ENCODE data around the gene EGLN1.
"Not testable (repeated sequence)": the region's sequence is repeated elsewhere in the genome, so short reads cannot be mapped to it uniquely, and the experiment has no call there.

Gene EGLN1

GRCh38 chr1:231421971-231422797 lies at the start of gene EGLN1:
EGLN1 (minus strand) TSS chr1:231422287; CDS start chr1:231421888, 399 bp downstream.
- peak; percentile 80 for DNase-seq

- not testable (repeated sequence) for DNase-seq
Observed at GRCh38 chr1:231471500-231471899, 49.4 kb upstream of the EGLN1 start.

- not testable (repeated sequence) for DNase-seq
Observed at GRCh38 chr1:231471027-231471426, 48.9 kb upstream of the EGLN1 start.

DNA sequence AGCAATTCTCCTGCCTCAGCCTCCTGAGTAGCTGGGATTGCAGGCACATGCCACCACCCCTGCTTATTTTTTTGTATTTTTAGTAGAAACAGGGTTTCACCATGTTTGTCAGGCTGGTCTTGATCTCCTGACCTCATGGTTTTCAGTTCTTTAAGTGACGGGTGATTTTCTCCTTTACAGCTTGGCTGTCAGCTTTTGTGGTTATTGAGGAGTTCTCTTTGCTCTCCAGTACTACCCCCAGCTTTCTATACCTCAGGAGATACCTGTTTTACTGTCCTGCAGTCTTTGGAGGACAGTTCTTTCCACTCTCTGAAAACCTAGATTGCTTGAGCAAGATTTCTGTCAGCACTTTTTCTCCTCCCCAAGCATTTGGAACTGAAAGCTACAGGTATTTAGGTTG lies 45.9 kb upstream of the EGLN1 start:
- DNase-seq = no peak

GRCh38 chr1:231465051-231465450 lies 43.0 kb upstream of the EGLN1 start:
- no peak for DNase-seq

GRCh38 chr1:231463541-231463940 lies 41.5 kb upstream of the EGLN1 start:
- DNase-seq = no peak

- DNase-seq = peak; percentile 27
Observed at GRCh38 chr1:231460614-231461013, 38.5 kb upstream of the EGLN1 start.

- DNase-seq = not testable (repeated sequence)
Observed at GRCh38 chr1:231459438-231459837, 37.4 kb upstream of the EGLN1 start.

DNA sequence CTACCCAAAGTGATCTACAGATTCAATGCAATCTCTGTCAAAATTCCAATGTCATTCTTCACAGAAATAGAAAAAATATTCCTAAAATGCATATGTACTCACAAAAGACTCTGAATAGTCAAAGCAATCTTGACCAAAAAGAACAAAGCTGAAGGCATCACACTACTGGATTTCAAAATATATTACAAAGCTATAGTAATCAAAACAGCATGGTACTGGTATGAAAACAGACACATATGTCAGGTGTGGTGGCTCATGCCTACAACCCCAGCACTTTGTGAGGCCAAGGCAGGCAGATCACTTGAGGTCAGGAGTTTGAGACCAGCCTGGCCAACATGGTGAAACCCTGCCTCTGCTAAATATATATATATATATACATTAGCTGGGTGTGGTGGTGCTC lies 35.9 kb upstream of the EGLN1 start:
- not testable (repeated sequence) for DNase-seq

GRCh38 chr1:231454133-231454532 lies 32.0 kb upstream of the EGLN1 start:
- DNase-seq = not testable (repeated sequence)

GRCh38 chr1:231446138-231446537 lies 24.1 kb upstream of the EGLN1 start:
- no peak for DNase-seq

GRCh38 chr1:231444059-231444458 lies 22.0 kb upstream of the EGLN1 start:
- DNase-seq = no peak

GRCh38 chr1:231443363-231443762 lies 21.3 kb upstream of the EGLN1 start:
- DNase-seq = no peak

DNA sequence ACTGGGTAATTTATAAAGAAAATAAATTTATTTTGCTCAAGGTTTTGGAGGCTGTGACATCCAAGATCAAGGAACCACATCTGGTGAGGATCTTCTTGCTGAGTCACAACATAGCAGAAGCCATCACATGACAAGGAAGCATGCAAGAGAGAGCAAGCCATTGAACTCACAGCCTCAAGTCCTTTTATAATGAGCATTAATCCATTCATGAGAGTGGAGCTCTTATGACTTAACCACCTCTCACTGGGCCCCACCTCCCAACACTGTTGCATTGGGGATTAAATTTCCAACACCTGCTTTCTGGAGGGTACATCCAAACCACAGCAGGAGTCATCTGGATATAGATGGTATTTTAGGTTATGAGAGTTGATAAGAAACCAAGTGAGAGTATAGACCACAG lies 20.6 kb upstream of the EGLN1 start:
- no peak for DNase-seq

DNA sequence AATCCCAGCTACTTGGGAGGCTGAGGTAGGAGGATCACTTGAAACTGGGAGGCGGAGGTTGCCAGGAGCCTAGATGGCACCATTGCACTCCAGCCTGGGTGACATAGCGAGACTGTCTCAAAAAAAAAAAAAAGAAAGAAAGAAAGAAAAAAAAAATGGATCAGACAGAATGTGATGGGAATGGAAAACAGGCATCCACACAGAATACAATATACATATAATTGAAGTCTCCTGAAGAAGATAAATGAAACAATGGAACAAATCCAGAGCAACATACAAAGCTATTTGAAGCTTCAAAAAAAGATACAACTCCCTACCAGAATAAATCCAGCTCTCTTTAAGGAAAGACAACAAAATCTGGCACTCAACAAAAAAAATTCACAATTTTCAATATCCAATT lies 10.9 kb upstream of the EGLN1 start:
- no peak for DNase-seq

- DNase-seq = no peak
Observed at GRCh38 chr1:231431665-231432415, 9.8 kb upstream of the EGLN1 start.

DNA sequence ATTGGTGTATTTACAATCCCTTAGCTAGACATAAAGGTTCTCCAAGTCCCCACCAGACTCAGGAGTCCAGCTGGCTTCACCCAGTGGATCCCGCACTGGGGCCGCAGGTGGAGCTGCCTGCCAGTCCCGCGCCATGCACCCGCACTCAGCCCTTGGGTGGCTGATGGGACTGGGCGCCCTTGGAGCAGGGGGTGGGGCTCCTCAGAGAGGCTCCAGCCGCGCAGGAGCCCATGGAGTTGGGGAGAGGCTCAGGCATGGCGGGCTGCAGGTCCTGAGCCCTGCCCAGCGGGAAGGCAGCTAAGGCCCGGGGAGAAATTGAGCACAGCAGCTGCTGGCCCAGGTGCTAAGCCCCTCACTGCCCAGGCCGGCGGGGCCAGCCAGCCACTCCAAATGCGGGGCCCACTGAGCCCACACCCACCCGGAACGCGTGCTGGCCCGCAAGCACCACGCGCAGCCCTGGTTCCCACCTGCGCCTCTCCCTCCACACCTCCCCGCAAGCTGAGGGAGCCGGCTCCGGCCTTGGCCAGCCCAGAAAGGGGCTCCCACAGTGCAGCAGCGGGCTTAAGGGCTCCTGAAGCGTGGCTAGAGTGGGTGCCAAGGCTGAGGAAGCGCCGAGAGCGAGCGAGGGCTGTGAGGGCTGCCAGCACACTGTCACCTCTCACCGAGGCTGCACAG lies 8.7 kb upstream of the EGLN1 start:
- not testable (repeated sequence) for DNase-seq

DNA sequence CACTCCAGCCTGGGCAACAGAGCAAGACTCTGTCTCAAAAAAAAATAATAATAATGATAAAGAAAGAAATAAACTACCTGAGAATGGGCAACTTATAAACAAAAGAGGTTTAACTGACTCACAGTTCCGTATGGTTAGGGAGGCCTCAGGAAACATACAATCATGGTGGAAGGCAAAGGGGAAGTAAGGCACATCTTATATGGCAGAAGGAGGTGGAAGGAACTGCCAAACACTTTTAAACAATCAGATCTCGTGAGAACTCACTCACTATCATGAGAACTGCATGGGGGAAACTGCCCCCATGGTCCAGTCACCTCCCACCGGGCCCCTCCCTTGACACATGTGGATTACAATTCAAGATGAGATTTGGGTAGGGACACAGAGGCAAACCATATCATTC lies 6.3 kb upstream of the EGLN1 start:
- no peak for DNase-seq

GRCh38 chr1:231424950-231425805 lies 3.1 kb upstream of the EGLN1 start:
- no peak for DNase-seq

DNA sequence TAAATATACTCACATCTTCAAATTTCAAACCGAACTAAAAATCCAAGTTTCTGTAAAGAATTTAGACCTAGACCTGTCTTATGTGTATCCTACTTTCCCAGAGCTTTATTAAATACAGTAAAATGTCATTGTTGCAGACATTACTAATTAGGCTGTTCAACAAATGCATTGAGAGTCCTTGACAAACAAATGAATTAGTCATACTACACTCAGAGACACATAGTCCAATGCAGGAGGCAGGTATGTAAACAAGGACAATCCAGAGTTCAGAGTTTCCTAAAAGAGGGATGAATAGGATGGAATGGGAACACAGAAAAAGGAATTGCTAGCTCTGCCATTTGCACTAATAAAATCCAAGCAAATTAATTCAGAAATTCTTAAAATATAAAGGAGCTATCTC lies 1.6 kb upstream of the EGLN1 start:
- DNase-seq = no peak

DNA sequence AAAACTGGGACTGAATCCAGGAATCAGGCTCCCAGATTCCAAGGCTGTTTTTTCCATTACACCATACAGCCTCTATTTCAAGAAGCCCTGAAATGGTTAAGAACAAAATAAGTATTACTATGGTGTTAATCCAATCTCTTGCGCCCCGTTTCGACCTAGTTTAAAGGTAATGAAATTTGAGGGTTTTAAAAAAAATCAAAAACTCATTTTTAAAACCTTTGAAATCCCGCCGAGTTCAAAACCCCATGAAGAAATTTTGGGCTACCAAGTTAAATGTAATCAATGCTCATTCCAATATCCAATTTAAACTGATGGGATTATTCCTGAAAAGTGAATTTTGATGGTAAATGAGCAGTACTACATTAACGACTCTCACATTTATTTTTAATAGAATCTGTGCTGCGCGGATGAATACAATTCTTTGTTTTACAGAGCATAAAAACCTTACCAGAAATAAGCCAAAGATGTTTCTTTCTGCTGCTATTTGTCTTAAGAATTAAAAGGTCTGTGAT lies 767 bp upstream of the EGLN1 start:
- DNase-seq = no peak

DNA sequence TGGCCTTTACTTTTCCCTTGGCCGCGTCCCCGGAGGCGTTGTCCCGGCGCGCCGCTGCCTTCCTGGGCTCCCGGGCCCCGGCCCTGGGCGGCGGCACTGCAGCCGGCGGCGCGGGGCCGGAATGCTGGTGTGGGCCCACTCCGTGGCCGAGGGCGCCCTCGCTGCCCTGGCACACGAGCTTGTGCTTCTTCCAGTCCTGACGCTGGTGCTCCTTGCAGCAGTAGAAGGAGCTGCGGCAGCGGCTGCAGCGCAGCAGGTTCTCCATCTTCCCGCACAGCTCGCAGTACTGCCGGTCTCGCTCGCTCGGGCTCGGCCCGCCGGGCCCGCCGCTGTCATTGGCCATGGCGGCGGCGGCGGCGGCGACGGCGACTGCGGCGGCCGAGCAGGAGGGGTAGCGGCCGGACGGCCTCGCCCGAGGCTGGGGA lies 529 bp downstream of the EGLN1 start:
- DNase-seq = peak; percentile 33

All from stimulated activated naive CD4-positive, alpha-beta T cell treated with Interleukin-2 at 50 U/mL for 16 hours (primary cell).